ENCODE data around the gene FARS2.

FARS2 gene

GRCh38 chr6:5326022-5326641, 64.8 kb downstream of the FARS2 start:
- no peak for DNase-seq

- no peak for DNase-seq
Observed at GRCh38 chr6:5328800-5329199, 67.5 kb downstream of the FARS2 start.

- DNase-seq, result no peak
Observed at GRCh38 chr6:5331845-5332442, 70.6 kb downstream of the FARS2 start.

GRCh38 chr6:5333658-5334057, 72.3 kb downstream of the FARS2 start:
- DNase-seq, result no peak

- no peak for DNase-seq
Observed at GRCh38 chr6:5334341-5334740, 73.0 kb downstream of the FARS2 start.

- no peak for DNase-seq
Observed at GRCh38 chr6:5335020-5335419, 73.7 kb downstream of the FARS2 start.

- peak; percentile 28 for DNase-seq
Observed at GRCh38 chr6:5337573-5337972, 76.3 kb downstream of the FARS2 start.

- peak; percentile 34 for DNase-seq
Observed at GRCh38 chr6:5338177-5338960, 77.1 kb downstream of the FARS2 start.

GRCh38 chr6:5339786-5340185, 78.5 kb downstream of the FARS2 start:
- no peak for DNase-seq

- no peak for DNase-seq
Observed at GRCh38 chr6:5341845-5342244, 80.5 kb downstream of the FARS2 start.

- DNase-seq, result no peak
Observed at GRCh38 chr6:5343998-5344397, 82.7 kb downstream of the FARS2 start.

- DNase-seq, result no peak
Observed at GRCh38 chr6:5345324-5345723, 84.0 kb downstream of the FARS2 start.

- DNase-seq, result no peak
Observed at GRCh38 chr6:5351552-5352210, 90.4 kb downstream of the FARS2 start.

GRCh38 chr6:5353971-5354370, 92.7 kb downstream of the FARS2 start:
- no peak for DNase-seq

GRCh38 chr6:5357486-5357885, 96.2 kb downstream of the FARS2 start:
- DNase-seq, result no peak

- no peak for DNase-seq
Observed at GRCh38 chr6:5359417-5359816, 98.1 kb downstream of the FARS2 start.

GRCh38 chr6:5361396-5361795, 100.1 kb downstream of the FARS2 start:
- no peak for DNase-seq

- DNase-seq, result no peak
Observed at GRCh38 chr6:5365436-5366195, 104.3 kb downstream of the FARS2 start.

GRCh38 chr6:5366941-5367340, 105.6 kb downstream of the FARS2 start:
- no peak for DNase-seq

GRCh38 chr6:5367510-5367909, 106.2 kb downstream of the FARS2 start:
- no peak for DNase-seq

- DNase-seq, result no peak
Observed at GRCh38 chr6:5373430-5373829, 112.1 kb downstream of the FARS2 start.

GRCh38 chr6:5378331-5378730, 117.0 kb downstream of the FARS2 start:
- DNase-seq, result no peak

All from activated CD4-positive, alpha-beta T cell treated with anti-CD3 and anti-CD28 coated beads, Interleukin-2, Interleukin-6, amounts not matched to agents 100 ng/mL and 50 ng/mL, durations not matched to agents 16 hours and 8 hours (primary cell).